CD4-positive, alpha-beta T cell (primary cell): ENCODE data around the gene SCUBE1. TPM values are rescaled to one million over a fixed set of nuclear protein-coding genes. Genes with fewer than 3 reads are reported as not detected.

Source experiments
- ATAC-seq: fragments of 200-7000 bp; cut with Tn5 transposase; one replicate; pipeline ENCODE4 v1.10.0; 2022; ENCODE audit warnings: mild to moderate bottlenecking; ENCODE audit not compliant: poor library complexity
- CTCF ChIA-PET: fragments of 350-600 bp; sonication (Branson Sonifier 250); formaldehyde crosslinking; loops from one replicate; lab custom pipeline; 2021; ENCODE audit warnings: antibody characterized with exemption, inconsistent platforms; lab: Charles Lee
- POLR2A ChIA-PET: fragments of 350-600 bp; sonication (Branson Sonifier 250); formaldehyde crosslinking; loops from one replicate; lab custom pipeline; 2021; ENCODE audit warnings: antibody characterized with exemption, inconsistent platforms; lab: Charles Lee
- DNase-seq, 14 experiments: peaks; one replicate each; pipeline ENCODE4 v3.0.0-alpha.2; 2013 to 2020; ENCODE audit warnings: mixed read lengths in 2 of 14
- H3K27ac ChIP-seq, 2 donors: one replicate each; pipeline versions ENCODE4 v1.5.1 to v1.7.0; 2013; ENCODE audit warnings: low read length in 2 of 2, low read depth in 1 of 2, mild to moderate bottlenecking in 1 of 2
- H3K27me3 ChIP-seq, 2 experiments: 1 replicate in 1 of 2; 2 replicates in 1 of 2; pipeline versions ENCODE4 v1.6.1 to v1.7.0; 2013; ENCODE audit warnings: low read length in 2 of 2, control low read depth in 1 of 2, mild to moderate bottlenecking in 1 of 2, moderate library complexity in 1 of 2; ENCODE audit not compliant: insufficient read depth in 2 of 2, control insufficient read depth in 1 of 2
- H3K36me3 ChIP-seq: one replicate; pipeline ENCODE4 v1.6.1; 2013; ENCODE audit warnings: low read length, control low read depth; ENCODE audit not compliant: insufficient read depth
- H3K4me1 ChIP-seq: one replicate; pipeline ENCODE4 v1.6.1; 2013; ENCODE audit warnings: low read length, control low read depth; ENCODE audit not compliant: insufficient read depth
- H3K4me3 ChIP-seq: one replicate; pipeline ENCODE4 v1.5.1; 2013; ENCODE audit warnings: mild to moderate bottlenecking, low read length, moderate library complexity
- H3K9me3 ChIP-seq, 2 experiments: 1 replicate in 1 of 2; 2 replicates in 1 of 2; pipeline versions ENCODE4 v1.6.1 to v1.7.0; 2013; ENCODE audit warnings: low read length in 2 of 2, mild to moderate bottlenecking in 2 of 2, control low read depth in 1 of 2, moderate library complexity in 1 of 2; ENCODE audit not compliant: control insufficient read depth in 1 of 2, insufficient read depth in 1 of 2
- H3K27ac Mint-ChIP-seq: one replicate; pipeline ENCODE4 v1.8.0; 2020; ENCODE audit warnings: mixed read lengths
- H3K27me3 Mint-ChIP-seq: one replicate; pipeline ENCODE4 v1.8.0; 2021; ENCODE audit warnings: mixed read lengths
- H3K36me3 Mint-ChIP-seq: one replicate; pipeline ENCODE4 v1.8.0; 2021; ENCODE audit warnings: low read depth, mixed read lengths
- H3K4me1 Mint-ChIP-seq: one replicate; pipeline ENCODE4 v1.8.0; 2021; ENCODE audit warnings: low read depth, mixed read lengths
- H3K4me3 Mint-ChIP-seq: one replicate; pipeline ENCODE4 v1.8.0; 2020; ENCODE audit warnings: mild to moderate bottlenecking, mixed read lengths
- H3K9me3 Mint-ChIP-seq: one replicate; pipeline ENCODE4 v1.8.0; 2020; ENCODE audit warnings: mixed read lengths
- CTCF ChIP-seq: fragments of 200-600 bp; IDR thresholded peaks from one replicate; pipeline ENCODE4 v1.8.0; 2022; ENCODE audit warnings: antibody characterized with exemption, mild to moderate bottlenecking
- intact Hi-C, 2 experiments: fragments of 100-400 bp; cut with DNase I in 1 of 2; cut with micrococcal nuclease in 1 of 2; formaldehyde crosslinking; loops; one replicate each; pipeline versions ENCODE4 v1.15.1 to v1.9.0; 2023 to 2025; cut with DNase I, micrococcal nuclease
- total RNA-seq, 174 experiments: library from RNA in 2 of 174; stranded (reverse) in 2 of 174; gene quantifications; one replicate each; pipeline ENCODE4 v1.2.3 and lab custom pipeline; 2021 to 2026

SCUBE1 gene
- total RNA-seq, 2 experiments from 2014 or later = not detected

DNA sequence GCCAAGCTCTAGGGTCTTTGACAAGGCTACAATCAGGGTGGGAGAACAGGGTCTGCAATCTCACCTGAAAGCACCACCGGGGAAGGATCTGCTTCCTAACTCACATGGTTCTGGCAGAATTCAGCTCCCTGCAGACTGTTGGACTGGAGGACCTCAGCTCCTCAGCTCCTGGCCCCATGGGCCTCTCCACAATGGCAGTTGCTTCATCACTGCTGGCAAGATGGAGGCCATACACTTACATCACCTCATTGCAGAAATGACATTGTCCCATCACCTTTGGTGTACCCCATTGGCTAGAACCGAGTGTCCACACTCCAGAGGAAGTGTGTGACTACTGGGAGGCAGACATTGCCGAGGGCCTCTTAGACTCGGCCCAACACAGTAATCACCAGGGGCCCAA lies 47.7 kb upstream of the SCUBE1 start:
- Mint-ChIP-seq H3K4me1 (peaks cover 1% of the 10 kb centered on the region), H3K27ac (no peak overlapping the region), H3K9me3 (no peaks in the 10 kb centered on the region), H3K4me3 (no peak overlapping the region), H3K36me3 (no peaks in the 10 kb centered on the region), H3K27me3 (peaks cover 17% of the 10 kb centered on the region)
- TF ChIP-seq CTCF = no peak
- ATAC-seq (no peak), DNase-seq (no peak)
- Histone ChIP-seq H3K27me3 (peaks cover 13 to 14% of the 10 kb centered on the region in 2 experiments), H3K36me3 (no peaks in the 10 kb centered on the region), H3K4me3 (no peak overlapping the region), H3K27ac (no peak overlapping the region), H3K4me1 (peaks cover 11% of the 10 kb centered on the region), H3K9me3 (no peaks in the 10 kb centered on the region)
- intact Hi-C loops = no loop called here
- ChIA-PET POLR2A (no interaction called here), CTCF (no interaction called here)

GRCh38 chr22:43390166-43390565 lies 47.0 kb upstream of the SCUBE1 start:
- no peak overlapping the region for H3K27ac ChIP-seq
- peaks cover 21% of the 10 kb centered on the region for H3K27me3 Mint-ChIP-seq
- no peak for TF ChIP-seq CTCF
- H3K4me1 Mint-ChIP-seq = peaks cover 4% of the 10 kb centered on the region
- no peak overlapping the region for H3K27ac Mint-ChIP-seq
- ATAC-seq = no peak
- CTCF ChIA-PET = no interaction called here
- H3K27me3 ChIP-seq = peaks cover 13 to 14% of the 10 kb centered on the region in 2 experiments
- H3K36me3 Mint-ChIP-seq = no peaks in the 10 kb centered on the region
- H3K9me3 Mint-ChIP-seq = no peaks in the 10 kb centered on the region
- DNase-seq = no peak
- H3K4me3 ChIP-seq = no peak overlapping the region
- no peak overlapping the region for H3K4me3 Mint-ChIP-seq
- peaks cover 15% of the 10 kb centered on the region for H3K4me1 ChIP-seq
- no peaks in the 10 kb centered on the region for H3K36me3 ChIP-seq
- no peaks in the 10 kb centered on the region for H3K9me3 ChIP-seq
- POLR2A ChIA-PET = no interaction called here
- intact Hi-C loops = no loop called here

- no peak for ATAC-seq
- TF ChIP-seq CTCF = no peak
- intact Hi-C loops = loop anchor here (2.0 to 5.0 kb wide), 3 partner anchors 117 to 1238 kb away; no protein-coding TSS in a partner anchor
- Histone ChIP-seq H3K36me3 (no peaks in the 10 kb centered on the region), H3K4me1 (peaks cover 15% of the 10 kb centered on the region), H3K27ac (no peak overlapping the region), H3K9me3 (no peaks in the 10 kb centered on the region), H3K27me3 (peaks cover 13 to 14% of the 10 kb centered on the region in 2 experiments), H3K4me3 (no peak overlapping the region)
- POLR2A ChIA-PET = no interaction called here
- Mint-ChIP-seq H3K4me3 (no peak overlapping the region), H3K36me3 (no peaks in the 10 kb centered on the region), H3K27me3 (peaks cover 28% of the 10 kb centered on the region), H3K9me3 (no peaks in the 10 kb centered on the region), H3K4me1 (peaks cover 4% of the 10 kb centered on the region), H3K27ac (no peak overlapping the region)
- no peak for DNase-seq
- CTCF ChIA-PET = no interaction called here
These were observed 46.2 kb upstream of the SCUBE1 start for GRCh38 chr22:43389227-43389836.
